ENCODE measurements around the gene ULK2.
"Not testable (repeated sequence)": the region's sequence is repeated elsewhere in the genome, so short reads cannot be mapped to it uniquely, and the experiment has no call there.

Gene ULK2

GRCh38 chr17:19766421-19767270 lies 101.1 kb downstream of the ULK2 start:
- peak; percentile 81 for DNase-seq (ENCODE audit: low spot score)

DNA sequence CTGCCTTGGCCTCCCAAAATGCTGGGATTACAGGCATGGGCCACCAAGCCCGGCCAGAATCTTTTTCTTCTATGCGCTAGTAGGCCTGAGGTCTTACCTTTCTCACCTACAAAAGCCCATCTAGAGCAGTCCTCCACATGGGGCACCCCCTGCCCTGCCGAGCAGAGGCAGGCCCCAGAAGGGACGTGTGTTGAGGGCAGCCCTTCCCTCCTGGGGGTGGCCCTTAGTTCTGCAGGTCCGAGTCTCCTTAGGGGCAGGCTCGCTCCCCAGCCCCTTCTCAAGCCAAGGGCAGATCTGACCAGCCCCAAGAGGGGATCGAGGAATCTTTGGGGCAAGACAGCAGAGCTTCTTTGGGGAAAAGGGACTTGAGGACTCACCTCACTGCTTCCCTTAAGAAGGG lies 101.7 kb downstream of the ULK2 start:
- no peak for DNase-seq (ENCODE audit: low spot score)

- DNase-seq (ENCODE audit: low spot score), result not testable (repeated sequence)
Observed at GRCh38 chr17:19763991-19764390, 103.7 kb downstream of the ULK2 start.

- no peak for DNase-seq (ENCODE audit: low spot score)
Observed at GRCh38 chr17:19763416-19763815, 104.3 kb downstream of the ULK2 start.

GRCh38 chr17:19762515-19762961 lies 105.2 kb downstream of the ULK2 start:
- peak; percentile 78 for DNase-seq (ENCODE audit: low spot score)

DNA sequence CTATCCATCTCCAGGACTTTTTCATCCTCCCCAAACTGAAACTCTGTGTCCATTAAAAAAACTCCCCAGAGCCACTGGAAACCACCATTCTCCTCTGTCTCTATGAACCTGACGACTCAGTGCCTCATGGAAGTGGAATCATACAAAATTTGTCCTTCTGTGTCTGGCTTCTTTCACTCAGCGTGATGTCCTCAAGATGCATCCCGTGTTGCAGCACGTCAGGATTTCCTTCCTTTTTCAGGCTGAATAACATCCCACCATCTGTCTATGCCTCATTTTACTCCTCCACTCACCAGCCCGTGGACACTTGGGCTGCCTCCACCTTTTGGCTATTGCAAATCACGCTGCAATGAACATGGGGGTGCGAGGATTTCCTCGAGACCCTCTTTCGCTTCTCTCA lies 107.0 kb downstream of the ULK2 start:
- DNase-seq (ENCODE audit: low spot score), result no peak

DNA sequence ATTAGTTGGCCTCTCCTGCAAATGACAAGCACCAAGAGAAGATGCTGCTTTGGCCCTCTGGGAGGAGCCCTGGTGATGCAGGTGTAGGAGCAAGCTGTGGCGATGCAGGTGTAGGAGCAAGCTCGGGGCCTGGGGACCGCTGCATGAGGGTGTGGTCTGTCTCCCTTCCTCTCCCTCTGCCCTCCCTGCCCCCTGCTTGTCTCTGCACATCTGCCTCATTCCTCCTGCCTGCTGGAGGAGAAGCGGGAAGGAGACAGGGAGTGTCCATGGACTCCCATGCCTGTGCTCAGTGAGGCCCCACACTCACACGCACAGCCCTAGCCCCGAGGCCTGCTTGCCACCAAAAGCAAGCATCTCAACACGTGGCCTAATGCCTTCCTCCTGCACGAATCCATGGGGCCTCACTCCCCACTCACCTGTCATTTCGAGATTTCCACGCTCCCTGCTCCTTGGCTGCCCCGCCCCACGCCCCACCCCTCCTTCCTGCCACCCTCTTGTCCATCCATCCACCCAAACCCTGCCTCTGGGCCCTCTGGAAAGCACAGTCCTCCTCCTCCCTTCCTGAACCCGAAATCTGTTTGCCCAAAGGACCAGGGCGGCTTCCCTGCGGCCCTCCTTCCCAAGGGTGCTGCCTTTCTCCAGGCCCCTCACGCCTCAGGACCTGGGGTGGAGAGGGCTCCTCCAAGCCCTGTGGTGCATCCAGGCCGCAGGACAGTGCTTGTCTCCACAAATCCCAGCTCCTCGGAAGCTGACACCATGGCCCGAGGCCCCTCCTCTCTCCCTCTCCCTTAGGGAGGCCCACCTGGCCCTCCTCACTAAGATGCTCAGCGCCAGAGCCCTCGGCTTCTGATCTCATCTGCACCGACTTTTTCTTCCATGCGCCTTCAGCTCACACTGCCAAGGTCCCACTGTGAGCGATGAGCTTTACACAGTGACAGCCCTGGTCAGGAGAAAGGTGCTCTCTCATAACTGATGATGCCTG lies 107.9 kb downstream of the ULK2 start:
- no peak for DNase-seq (ENCODE audit: low spot score)

DNA sequence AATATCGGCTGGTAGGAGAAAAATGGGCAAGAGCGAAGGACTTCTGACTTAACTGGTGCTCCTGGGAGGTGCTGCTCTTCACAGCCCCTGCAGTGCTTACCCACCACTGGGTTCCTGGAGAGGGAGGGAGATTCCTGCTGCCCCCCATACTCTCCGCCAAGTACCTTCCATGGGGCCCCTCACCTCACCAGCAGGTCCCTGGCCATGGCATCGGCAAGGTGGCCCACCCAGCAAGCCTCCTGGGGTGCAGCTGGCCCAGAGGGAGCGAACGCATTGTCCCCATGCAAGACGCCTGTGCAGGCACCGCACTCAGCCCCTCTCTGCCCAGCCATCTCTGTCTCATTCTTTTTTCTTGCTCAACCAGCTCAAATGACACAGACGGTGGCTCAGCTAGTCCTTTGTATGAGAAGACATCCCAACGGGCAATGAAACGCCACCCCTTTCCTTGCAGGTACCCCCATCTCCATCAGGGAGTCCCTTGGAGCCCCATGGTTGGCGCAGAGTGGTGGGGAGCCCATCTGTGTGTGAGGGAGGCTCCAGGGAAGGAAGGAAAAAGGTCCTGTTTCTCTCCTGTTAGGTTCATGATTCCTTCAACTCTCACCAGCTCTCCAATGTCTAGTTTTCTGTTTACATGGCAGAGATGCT lies 110.1 kb downstream of the ULK2 start:
- no peak for DNase-seq (ENCODE audit: low spot score)

DNA sequence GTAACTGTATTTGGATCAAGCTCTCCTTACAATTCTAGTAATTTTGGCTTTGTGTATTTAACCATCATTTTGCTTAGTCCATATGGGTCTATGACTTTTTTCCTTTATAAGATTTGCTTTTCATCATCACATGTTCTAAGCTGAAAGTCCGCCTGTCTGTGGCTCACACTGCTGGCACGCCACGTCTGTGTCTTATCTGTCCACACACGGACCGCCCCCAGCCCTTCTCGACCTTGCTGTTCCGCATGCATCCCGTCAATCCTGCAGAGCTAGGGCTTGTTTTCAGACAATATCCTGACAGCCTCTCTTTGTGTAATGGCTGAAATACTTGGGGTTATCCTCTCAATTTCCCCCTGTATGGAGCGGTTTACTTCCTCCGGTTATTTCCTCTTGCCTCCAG lies 111.2 kb downstream of the ULK2 start:
- no peak for DNase-seq (ENCODE audit: low spot score)

- DNase-seq (ENCODE audit: low spot score), result no peak
Observed at GRCh38 chr17:19755821-19756510, 111.8 kb downstream of the ULK2 start.

DNA sequence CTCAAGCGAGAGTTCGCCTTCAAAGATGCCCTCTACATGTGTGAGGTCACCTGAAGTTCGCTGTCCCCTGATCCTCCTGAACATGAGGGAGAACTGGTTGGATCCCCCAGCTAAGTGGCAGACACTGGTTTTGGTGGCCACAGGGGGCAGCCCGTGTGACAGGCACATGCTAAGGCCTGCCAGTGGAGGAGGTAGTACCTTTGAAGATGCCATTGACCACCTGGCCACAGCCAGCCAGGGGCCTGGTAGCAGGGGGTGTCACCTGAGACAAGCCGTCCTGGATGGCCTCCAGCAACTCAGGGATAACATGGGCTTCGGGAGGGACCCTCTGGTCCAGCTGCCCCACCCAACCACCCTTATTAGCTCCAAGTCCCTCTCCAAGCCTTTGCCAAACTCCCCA lies 112.3 kb downstream of the ULK2 start:
- DNase-seq (ENCODE audit: low spot score), result no peak

- peak; percentile 52 for DNase-seq (ENCODE audit: low spot score)
Observed at GRCh38 chr17:19753661-19754463, 113.9 kb downstream of the ULK2 start.

DNA sequence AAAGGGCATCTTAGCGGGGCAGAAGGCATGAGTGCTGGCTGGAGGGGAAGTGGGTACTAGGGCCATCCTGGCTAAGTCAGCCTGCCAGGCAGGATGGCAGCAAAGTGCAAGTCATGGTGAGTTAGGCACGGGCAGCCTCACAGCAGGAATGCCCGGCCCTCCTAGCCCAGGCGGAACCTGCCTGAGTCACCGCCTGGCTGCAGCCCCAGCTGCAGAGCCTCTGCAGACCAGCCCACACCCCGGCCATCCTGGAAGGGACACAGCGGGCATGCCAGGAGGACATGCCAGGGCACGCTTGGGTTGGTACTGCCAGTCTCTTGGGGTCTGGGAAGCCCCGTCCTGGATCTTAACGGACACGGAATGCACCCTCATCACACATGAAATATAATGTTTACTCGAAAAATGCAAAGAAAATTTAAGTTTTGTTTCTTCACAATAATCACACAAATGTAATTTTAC lies 114.7 kb downstream of the ULK2 start:
- peak; percentile 36 for DNase-seq (ENCODE audit: low spot score)

- no peak for DNase-seq (ENCODE audit: low spot score)
Observed at GRCh38 chr17:19752216-19753050, 115.3 kb downstream of the ULK2 start.

GRCh38 chr17:19750835-19751234 lies 116.9 kb downstream of the ULK2 start:
- DNase-seq (ENCODE audit: low spot score), result no peak

GRCh38 chr17:19750020-19750572 lies 117.6 kb downstream of the ULK2 start:
- no peak for DNase-seq (ENCODE audit: low spot score)

DNA sequence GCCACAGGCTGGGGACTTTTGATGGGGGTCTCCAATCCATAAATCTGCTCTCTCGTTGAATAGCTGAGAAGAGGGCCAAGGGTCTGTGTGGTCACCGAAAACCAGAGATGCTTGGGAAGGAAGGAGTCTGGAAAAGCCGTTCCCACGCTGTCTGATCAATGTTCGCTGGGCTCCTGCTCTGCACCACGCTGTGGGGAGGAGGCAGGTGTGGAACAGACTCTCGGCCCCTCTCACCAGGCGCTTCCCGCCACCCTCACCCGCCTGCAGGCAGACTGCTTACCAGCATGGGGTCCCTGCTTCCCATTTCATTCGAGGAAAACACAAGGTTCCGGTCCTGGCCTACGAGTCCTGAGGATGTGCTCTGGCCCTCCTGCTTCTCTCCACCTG lies 118.9 kb downstream of the ULK2 start:
- DNase-seq (ENCODE audit: low spot score), result no peak

DNA sequence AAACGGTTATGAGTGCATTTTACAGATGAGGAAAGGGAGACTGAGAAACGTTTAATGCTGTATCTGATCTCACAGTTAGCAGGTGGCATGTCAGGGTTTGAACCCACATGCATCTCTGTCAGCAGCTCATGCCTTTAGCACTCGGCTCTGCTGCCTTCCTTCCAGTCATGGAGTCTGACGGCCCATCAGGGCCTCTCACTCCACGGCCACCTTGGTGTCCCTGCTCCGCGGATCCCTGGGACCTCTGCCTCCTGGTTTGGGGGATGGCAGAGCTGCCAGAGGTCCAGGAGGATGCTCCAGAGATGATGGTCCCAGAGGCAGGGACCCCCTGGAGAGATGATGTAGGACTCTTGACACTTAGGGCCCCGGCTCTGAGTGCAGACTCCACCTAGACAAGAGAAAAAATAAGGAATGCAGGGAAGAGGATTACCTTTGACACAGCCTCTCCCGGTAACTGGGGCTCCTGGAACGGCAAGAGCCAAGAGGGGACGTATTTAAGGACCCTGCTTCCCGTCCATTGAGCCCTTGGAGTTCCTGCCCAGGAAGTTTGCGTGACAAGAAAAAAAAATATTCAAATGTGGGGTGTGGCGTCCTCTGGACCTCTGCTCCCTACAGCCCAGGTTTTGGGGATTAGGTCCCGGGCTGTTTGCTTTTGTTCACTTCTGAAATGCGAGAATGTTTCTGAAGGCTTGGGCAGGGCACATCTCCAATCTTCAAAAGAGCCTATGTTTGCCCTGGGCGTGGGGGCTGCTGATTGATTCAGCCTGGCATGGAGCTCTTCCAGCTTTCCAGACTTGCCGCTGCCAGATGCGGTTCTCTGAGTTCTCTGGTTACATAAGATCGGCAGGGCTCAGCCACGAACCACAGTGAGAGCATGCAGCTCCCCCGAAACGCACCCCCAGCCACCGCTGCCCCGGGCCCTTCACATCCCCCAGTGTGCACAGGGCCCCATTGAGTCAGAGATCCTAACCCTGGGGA lies 119.6 kb downstream of the ULK2 start, which contains the start of gene ALDH3A1:
Gene ALDH3A1, minus strand, starts transcription at position 470 of the 978 bp plus-strand sequence. CDS start 3,169 bp downstream, outside the sequence.
- DNase-seq (ENCODE audit: low spot score), result no peak
